ENCODE measurements around the gene CLNS1A.
A peak's percentile ranks its signal among the peaks of the same experiment; 100 is the strongest.

CLNS1A gene

GRCh38 chr11:77637345-77638165 is at the start of gene CLNS1A:
Gene CLNS1A, minus strand, starts transcription at chr11:77637794. Its CDS starts 80 bp downstream, at chr11:77637714.
- peak within 1 kb of the TSS; percentile 94 to 95 for H3K4me3 ChIP-seq (ENCODE audit: low read length in 2 of 2)
- no peaks in the 10 kb centered on the region for H3K27me3 ChIP-seq (ENCODE audit: control insufficient read depth in 1 of 2, insufficient read depth in 2 of 2, low read length in 2 of 2)
- peak within 1 kb of the TSS; percentile 86 for H3K27ac ChIP-seq (ENCODE audit: low read length)
- H3K4me1 ChIP-seq (ENCODE audit: control insufficient read depth, insufficient read depth, low read length): peaks cover 9% of the 10 kb centered on the region
- peak within 1 kb of the TSS; percentile 93 to 98 for H3K9ac ChIP-seq (ENCODE audit: low read length in 2 of 2)
- H3K9me3 ChIP-seq (ENCODE audit: control insufficient read depth in 2 of 2, low read length in 2 of 2): no peaks in the 10 kb centered on the region
- H3K36me3 ChIP-seq (ENCODE audit: control insufficient read depth in 2 of 2, insufficient read depth in 2 of 2, low read length in 2 of 2): no peaks in the 10 kb centered on the region

GRCh38 chr11:77687088-77687487 is 49.5 kb upstream of the CLNS1A start:
- Histone ChIP-seq H3K9me3 (ENCODE audit: control insufficient read depth in 2 of 2, low read length in 2 of 2) (no peaks in the 10 kb centered on the region), H3K27me3 (ENCODE audit: control insufficient read depth in 1 of 2, insufficient read depth in 2 of 2, low read length in 2 of 2) (no peaks in the 10 kb centered on the region), H3K9ac (ENCODE audit: low read length in 2 of 2) (no peak overlapping the region)

GRCh38 chr11:77677138-77677537 is 39.5 kb upstream of the CLNS1A start:
- Histone ChIP-seq H3K4me1 (ENCODE audit: control insufficient read depth, insufficient read depth, low read length) (no peaks in the 10 kb centered on the region), H3K4me3 (ENCODE audit: low read length in 2 of 2) (no peak overlapping the region), H3K36me3 (ENCODE audit: control insufficient read depth in 2 of 2, insufficient read depth in 2 of 2, low read length in 2 of 2) (peaks cover 28 to 55% of the 10 kb centered on the region in 2 donors), H3K9me3 (ENCODE audit: control insufficient read depth in 2 of 2, low read length in 2 of 2) (no peaks in the 10 kb centered on the region), H3K27me3 (ENCODE audit: control insufficient read depth in 1 of 2, insufficient read depth in 2 of 2, low read length in 2 of 2) (no peaks in the 10 kb centered on the region), H3K9ac (ENCODE audit: low read length in 2 of 2) (no peak overlapping the region), H3K27ac (ENCODE audit: low read length) (no peak overlapping the region)

More at GRCh38 chr11:77687088-77687487, 49.5 kb upstream of the CLNS1A start:
- Histone ChIP-seq H3K27ac (ENCODE audit: low read length) (no peak overlapping the region), H3K4me1 (ENCODE audit: control insufficient read depth, insufficient read depth, low read length) (no peaks in the 10 kb centered on the region), H3K36me3 (ENCODE audit: control insufficient read depth in 2 of 2, insufficient read depth in 2 of 2, low read length in 2 of 2) (peaks cover 9 to 28% of the 10 kb centered on the region in 2 donors), H3K4me3 (ENCODE audit: low read length in 2 of 2) (no peak overlapping the region)

- Histone ChIP-seq H3K27ac (ENCODE audit: low read length) (no peak overlapping the region), H3K27me3 (ENCODE audit: control insufficient read depth in 1 of 2, insufficient read depth in 2 of 2, low read length in 2 of 2) (no peaks in the 10 kb centered on the region), H3K4me1 (ENCODE audit: control insufficient read depth, insufficient read depth, low read length) (no peaks in the 10 kb centered on the region), H3K9me3 (ENCODE audit: control insufficient read depth in 2 of 2, low read length in 2 of 2) (no peaks in the 10 kb centered on the region), H3K36me3 (ENCODE audit: control insufficient read depth in 2 of 2, insufficient read depth in 2 of 2, low read length in 2 of 2) (peaks cover 37 to 50% of the 10 kb centered on the region in 2 donors), H3K9ac (ENCODE audit: low read length in 2 of 2) (no peak overlapping the region), H3K4me3 (ENCODE audit: low read length in 2 of 2) (no peak overlapping the region)
Observed at GRCh38 chr11:77672264-77672663, 34.7 kb upstream of the CLNS1A start.

GRCh38 chr11:77669848-77670511 is 32.4 kb upstream of the CLNS1A start:
- Histone ChIP-seq H3K4me1 (ENCODE audit: control insufficient read depth, insufficient read depth, low read length) (no peaks in the 10 kb centered on the region), H3K27me3 (ENCODE audit: control insufficient read depth in 1 of 2, insufficient read depth in 2 of 2, low read length in 2 of 2) (no peaks in the 10 kb centered on the region), H3K36me3 (ENCODE audit: control insufficient read depth in 2 of 2, insufficient read depth in 2 of 2, low read length in 2 of 2) (peaks cover 32 to 37% of the 10 kb centered on the region in 2 donors), H3K27ac (ENCODE audit: low read length) (no peak overlapping the region), H3K9ac (ENCODE audit: low read length in 2 of 2) (no peak overlapping the region), H3K9me3 (ENCODE audit: control insufficient read depth in 2 of 2, low read length in 2 of 2) (no peaks in the 10 kb centered on the region), H3K4me3 (ENCODE audit: low read length in 2 of 2) (no peak overlapping the region)

GRCh38 chr11:77668760-77669159 is 31.2 kb upstream of the CLNS1A start:
- H3K9me3 ChIP-seq (ENCODE audit: control insufficient read depth in 2 of 2, low read length in 2 of 2): no peaks in the 10 kb centered on the region
- no peaks in the 10 kb centered on the region for H3K27me3 ChIP-seq (ENCODE audit: control insufficient read depth in 1 of 2, insufficient read depth in 2 of 2, low read length in 2 of 2)
- H3K4me3 ChIP-seq (ENCODE audit: low read length in 2 of 2): no peak overlapping the region
- H3K9ac ChIP-seq (ENCODE audit: low read length in 2 of 2): no peak overlapping the region
- H3K36me3 ChIP-seq (ENCODE audit: control insufficient read depth in 2 of 2, insufficient read depth in 2 of 2, low read length in 2 of 2): peaks cover 29% of the 10 kb centered on the region in 2 donors
- no peak overlapping the region for H3K27ac ChIP-seq (ENCODE audit: low read length)
- H3K4me1 ChIP-seq (ENCODE audit: control insufficient read depth, insufficient read depth, low read length): no peaks in the 10 kb centered on the region

GRCh38 chr11:77665240-77665965 is 27.8 kb upstream of the CLNS1A start:
- Histone ChIP-seq H3K27ac (ENCODE audit: low read length) (no peak overlapping the region), H3K36me3 (ENCODE audit: control insufficient read depth in 2 of 2, insufficient read depth in 2 of 2, low read length in 2 of 2) (peaks cover 13 to 16% of the 10 kb centered on the region in 2 donors), H3K4me3 (ENCODE audit: low read length in 2 of 2) (no peak overlapping the region), H3K27me3 (ENCODE audit: control insufficient read depth in 1 of 2, insufficient read depth in 2 of 2, low read length in 2 of 2) (no peaks in the 10 kb centered on the region), H3K9me3 (ENCODE audit: control insufficient read depth in 2 of 2, low read length in 2 of 2) (no peaks in the 10 kb centered on the region), H3K9ac (ENCODE audit: low read length in 2 of 2) (no peak overlapping the region), H3K4me1 (ENCODE audit: control insufficient read depth, insufficient read depth, low read length) (no peaks in the 10 kb centered on the region)

GRCh38 chr11:77661670-77662069 is 24.1 kb upstream of the CLNS1A start:
- Histone ChIP-seq H3K36me3 (ENCODE audit: control insufficient read depth in 2 of 2, insufficient read depth in 2 of 2, low read length in 2 of 2) (peaks cover 0 to under 1% of the 10 kb centered on the region in 2 donors), H3K9me3 (ENCODE audit: control insufficient read depth in 2 of 2, low read length in 2 of 2) (no peaks in the 10 kb centered on the region), H3K27me3 (ENCODE audit: control insufficient read depth in 1 of 2, insufficient read depth in 2 of 2, low read length in 2 of 2) (no peaks in the 10 kb centered on the region), H3K4me1 (ENCODE audit: control insufficient read depth, insufficient read depth, low read length) (no peaks in the 10 kb centered on the region), H3K27ac (ENCODE audit: low read length) (no peak overlapping the region), H3K4me3 (ENCODE audit: low read length in 2 of 2) (no peak overlapping the region), H3K9ac (ENCODE audit: low read length in 2 of 2) (no peak overlapping the region)

GRCh38 chr11:77660947-77661346 is 23.4 kb upstream of the CLNS1A start:
- no peak overlapping the region for H3K27ac ChIP-seq (ENCODE audit: low read length)
- H3K9me3 ChIP-seq (ENCODE audit: control insufficient read depth in 2 of 2, low read length in 2 of 2): no peaks in the 10 kb centered on the region
- no peak overlapping the region for H3K4me3 ChIP-seq (ENCODE audit: low read length in 2 of 2)
- H3K36me3 ChIP-seq (ENCODE audit: control insufficient read depth in 2 of 2, insufficient read depth in 2 of 2, low read length in 2 of 2): no peaks in the 10 kb centered on the region
- no peaks in the 10 kb centered on the region for H3K27me3 ChIP-seq (ENCODE audit: control insufficient read depth in 1 of 2, insufficient read depth in 2 of 2, low read length in 2 of 2)
- H3K4me1 ChIP-seq (ENCODE audit: control insufficient read depth, insufficient read depth, low read length): no peaks in the 10 kb centered on the region
- no peak overlapping the region for H3K9ac ChIP-seq (ENCODE audit: low read length in 2 of 2)

GRCh38 chr11:77658213-77659013 is 20.8 kb upstream of the CLNS1A start:
- Histone ChIP-seq H3K27me3 (ENCODE audit: control insufficient read depth in 1 of 2, insufficient read depth in 2 of 2, low read length in 2 of 2) (no peaks in the 10 kb centered on the region), H3K4me1 (ENCODE audit: control insufficient read depth, insufficient read depth, low read length) (no peaks in the 10 kb centered on the region), H3K9me3 (ENCODE audit: control insufficient read depth in 2 of 2, low read length in 2 of 2) (no peaks in the 10 kb centered on the region), H3K9ac (ENCODE audit: low read length in 2 of 2) (no peak overlapping the region), H3K4me3 (ENCODE audit: low read length in 2 of 2) (no peak overlapping the region), H3K36me3 (ENCODE audit: control insufficient read depth in 2 of 2, insufficient read depth in 2 of 2, low read length in 2 of 2) (no peaks in the 10 kb centered on the region), H3K27ac (ENCODE audit: low read length) (no peak overlapping the region)

Data from stomach smooth muscle (tissue), 2 donors.